HFFc6 (cell line): Measurements from ENCODE around the gene SRPK1. TPM values are rescaled to one million over a fixed set of nuclear protein-coding genes. Genes with fewer than 3 reads are reported as not detected.

ENCODE experiments used
- DNase-seq: peaks from one replicate; pipeline ENCODE4 v3.0.0-alpha.2; 2018
- H3K27ac Mint-ChIP-seq: 2 replicates; pipeline ENCODE4 v1.8.0; 2020; ENCODE audit warnings: mild to moderate bottlenecking, mixed read lengths
- H3K27me3 Mint-ChIP-seq: 2 replicates; pipeline ENCODE4 v1.8.0; 2021; ENCODE audit warnings: mild to moderate bottlenecking, moderate library complexity, mixed read lengths; ENCODE audit not compliant: insufficient read depth
- H3K36me3 Mint-ChIP-seq: 2 replicates; pipeline ENCODE4 v1.8.0; 2021; ENCODE audit warnings: low read depth, mixed read lengths
- H3K4me1 Mint-ChIP-seq: 2 replicates; pipeline ENCODE4 v1.8.0; 2020; ENCODE audit warnings: low read depth, mixed read lengths
- H3K4me3 Mint-ChIP-seq: 2 replicates; pipeline ENCODE4 v1.8.0; 2020; ENCODE audit warnings: mild to moderate bottlenecking, moderate library complexity, mixed read lengths
- H3K9me3 Mint-ChIP-seq: 2 replicates; pipeline ENCODE4 v1.8.0; 2020; ENCODE audit warnings: mild to moderate bottlenecking, mixed read lengths
- CTCF ChIP-seq: fragments of 200-600 bp; sonication (generic); IDR thresholded peaks from 2 replicates; pipeline ENCODE4 v1.5.0; 2021; ENCODE audit warnings: antibody characterized with exemption, mild to moderate bottlenecking
- total RNA-seq, 6 experiments: library from RNA; stranded (reverse); fragmentation: NEBNext Ultra II Directional; extraction: Animal tissue kit (Norgen Biotek cat#: 25700); gene quantifications; 2 replicates in 1 of 6; 3 replicates in 5 of 6; pipeline ENCODE4 v1.2.3, GENCODE V29; 2021

The SRPK1 gene
- total RNA-seq, 6 experiments from 2014 or later = 45.9 to 55.2 (median 48.3) TPM

GRCh38 chr6:35795453-35796071 is 125.3 kb downstream of the SRPK1 start:
- no peak overlapping the region for H3K4me3 Mint-ChIP-seq
- no peaks in the 10 kb centered on the region for H3K4me1 Mint-ChIP-seq
- no peaks in the 10 kb centered on the region for H3K9me3 Mint-ChIP-seq
- no peaks in the 10 kb centered on the region for H3K36me3 Mint-ChIP-seq
- H3K27ac Mint-ChIP-seq = no peak overlapping the region
- TF ChIP-seq CTCF = no peak
- peaks cover 53% of the 10 kb centered on the region for H3K27me3 Mint-ChIP-seq
- DNase-seq = no peak

GRCh38 chr6:35794536-35795452 is 126.1 kb downstream of the SRPK1 start:
- no peak for TF ChIP-seq CTCF
- H3K4me3 Mint-ChIP-seq = no peak overlapping the region
- no peaks in the 10 kb centered on the region for H3K9me3 Mint-ChIP-seq
- H3K27ac Mint-ChIP-seq = no peak overlapping the region
- no peaks in the 10 kb centered on the region for H3K4me1 Mint-ChIP-seq
- no peak for DNase-seq
- no peaks in the 10 kb centered on the region for H3K36me3 Mint-ChIP-seq
- H3K27me3 Mint-ChIP-seq = peaks cover 59% of the 10 kb centered on the region

GRCh38 chr6:35790683-35791082 is 130.2 kb downstream of the SRPK1 start:
- Mint-ChIP-seq H3K27me3 (peaks cover 72% of the 10 kb centered on the region), H3K9me3 (no peaks in the 10 kb centered on the region), H3K4me1 (no peaks in the 10 kb centered on the region), H3K27ac (no peak overlapping the region), H3K4me3 (no peak overlapping the region), H3K36me3 (no peaks in the 10 kb centered on the region)
- no peak for TF ChIP-seq CTCF
- no peak for DNase-seq

- no peak for TF ChIP-seq CTCF
- H3K27ac Mint-ChIP-seq = no peak overlapping the region
- DNase-seq = no peak
- no peaks in the 10 kb centered on the region for H3K36me3 Mint-ChIP-seq
- H3K27me3 Mint-ChIP-seq = peaks cover 63% of the 10 kb centered on the region
- H3K4me1 Mint-ChIP-seq = no peaks in the 10 kb centered on the region
- H3K4me3 Mint-ChIP-seq = no peak overlapping the region
- H3K9me3 Mint-ChIP-seq = no peaks in the 10 kb centered on the region
These were observed 132.4 kb downstream of the SRPK1 start for GRCh38 chr6:35788423-35788982.

GRCh38 chr6:35787266-35788218 is 133.4 kb downstream of the SRPK1 start:
- no peaks in the 10 kb centered on the region for H3K36me3 Mint-ChIP-seq
- TF ChIP-seq CTCF = no peak
- no peaks in the 10 kb centered on the region for H3K4me1 Mint-ChIP-seq
- H3K4me3 Mint-ChIP-seq = no peak overlapping the region
- no peak overlapping the region for H3K27ac Mint-ChIP-seq
- H3K27me3 Mint-ChIP-seq = peaks cover 60% of the 10 kb centered on the region
- no peak for DNase-seq
- H3K9me3 Mint-ChIP-seq = no peaks in the 10 kb centered on the region
